GM23248 (cell line): ENCODE measurements around the gene SUN1. TPM values are rescaled to one million over a fixed set of nuclear protein-coding genes. Genes with fewer than 3 reads are reported as not detected.

Experiments used
- DNase-seq: peaks from one replicate; pipeline ENCODE4 v3.0.0-alpha.2; 2015
- H2AFZ ChIP-seq: fragments of 200-600 bp; sonication (generic); 2 replicates; pipeline ENCODE4 v1.6.1; 2016; ENCODE audit warnings: antibody characterized with exemption
- H3F3A ChIP-seq: fragments of 200-600 bp; sonication (generic); 2 replicates; pipeline ENCODE4 v1.6.1; 2016; ENCODE audit warnings: mild to moderate bottlenecking, antibody characterized with exemption, mixed run types; ENCODE audit not compliant: insufficient read depth
- H3K27ac ChIP-seq: fragments of 200-600 bp; sonication (generic); 2 replicates; pipeline ENCODE4 v1.5.1; 2016; ENCODE audit warnings: mild to moderate bottlenecking
- H3K27me3 ChIP-seq: fragments of 200-600 bp; sonication (generic); replicated peaks from 2 replicates; pipeline ENCODE4 v1.6.1; 2016; ENCODE audit warnings: mild to moderate bottlenecking; ENCODE audit not compliant: insufficient read depth
- H3K36me3 ChIP-seq: fragments of 200-600 bp; sonication (generic); 2 replicates; pipeline ENCODE4 v1.6.1; 2016; ENCODE audit warnings: low read depth, mild to moderate bottlenecking
- H3K4me1 ChIP-seq: fragments of 200-600 bp; sonication (generic); 2 replicates; pipeline ENCODE4 v1.6.1; 2016; ENCODE audit warnings: mild to moderate bottlenecking; ENCODE audit not compliant: insufficient read depth
- H3K4me2 ChIP-seq: fragments of 200-600 bp; sonication (generic); one replicate; pipeline ENCODE4 v1.6.1; 2016; ENCODE audit warnings: mild to moderate bottlenecking; ENCODE audit not compliant: unreplicated experiment
- H3K4me3 ChIP-seq: fragments of 200-600 bp; sonication (generic); 2 replicates; pipeline ENCODE4 v1.5.1; 2016; ENCODE audit warnings: mild to moderate bottlenecking
- H3K79me2 ChIP-seq: fragments of 200-600 bp; sonication (generic); 2 replicates; pipeline ENCODE4 v1.6.1; 2016; ENCODE audit warnings: mild to moderate bottlenecking; ENCODE audit not compliant: insufficient read depth
- H3K9ac ChIP-seq: fragments of 200-600 bp; sonication (generic); 2 replicates; pipeline ENCODE4 v1.6.1; 2016; ENCODE audit warnings: mild to moderate bottlenecking
- H3K9me2 ChIP-seq: fragments of 200-600 bp; sonication (generic); 2 replicates; pipeline ENCODE4 v1.6.1; 2016; ENCODE audit warnings: mixed run types, mild to moderate bottlenecking, moderate library complexity; ENCODE audit not compliant: insufficient read depth
- H3K9me3 ChIP-seq: fragments of 200-600 bp; sonication (generic); one replicate; pipeline ENCODE4 v1.6.1; 2017; ENCODE audit warnings: low read depth
- H4K20me1 ChIP-seq: fragments of 200-600 bp; sonication (generic); 2 replicates; pipeline ENCODE4 v1.6.0; 2016; ENCODE audit not compliant: insufficient read depth
- EZH2 ChIP-seq: fragments of 200-600 bp; sonication (generic); IDR thresholded peaks from 2 replicates; pipeline ENCODE4 v1.6.1; 2018; ENCODE audit warnings: antibody characterized with exemption, mild to moderate bottlenecking; ENCODE audit not compliant: insufficient read depth, poor library complexity, severe bottlenecking
- EZH2phosphoT487 ChIP-seq: fragments of 200-600 bp; sonication (generic); IDR thresholded peaks from 2 replicates; pipeline ENCODE4 v1.6.1; 2018; ENCODE audit warnings: antibody characterized with exemption, moderate library complexity, mild to moderate bottlenecking, low read depth; ENCODE audit not compliant: insufficient read depth
- WGBS, 2 experiments: methylation state at CpG; one replicate each; pipeline ENCODE4 v1.1.6; 2015 to 2017; ENCODE audit warnings: low lambda C conversion rate in 2 of 2, low coverage in 1 of 2; ENCODE audit errors: missing lambda C conversion rate in 2 of 2; 5-methylcytosine and 5-hydroxymethylcytosine counted together
- in situ Hi-C: fragments of 300-500 bp; cut with MboI; formaldehyde crosslinking; loops from 2 replicates; pipeline ENCODE4 v1.15.0; 2020
- polyA plus RNA-seq: library from polyadenylated mRNA; unstranded; fragments of >200 nt; fragmentation: Nextera tagmentation; extraction: Ambion mirVana; gene quantifications from 2 replicates; pipeline ENCODE4 v1.2.1, GENCODE V29; 2016
- total RNA-seq: library from RNA; depleted of rRNA; stranded (reverse); fragments of >200 nt; shearing (Covaris generic); gene quantifications from 2 replicates; pipeline ENCODE4 v1.2.3, GENCODE V29; 2014

SUN1 gene
- total and polyA plus RNA-seq, 2 experiments from 2014 or later = 74.0 to 104 TPM

- peak; percentile 97 for DNase-seq
- 1% methylated on average over 61 to 106 of the region's 129 CpGs for WGBS, 2 experiments
- peaks cover 43% of the 10 kb centered on the region for H3K79me2 ChIP-seq
- peak within 1 kb of the TSS; percentile 56 for H3K27ac ChIP-seq
- no peaks in the 10 kb centered on the region for H3K27me3 ChIP-seq
- H3K36me3 ChIP-seq = peaks cover 18% of the 10 kb centered on the region; the same call in 1 of the 2 replicates
- H3F3A ChIP-seq = peaks cover 12% of the 10 kb centered on the region
- no peaks in the 10 kb centered on the region for H3K9me2 ChIP-seq
- no peak for TF ChIP-seq EZH2phosphoT487
- H2AFZ ChIP-seq = peak within 1 kb of the TSS; percentile 46; the same call in 1 of the 2 replicates
- H3K9me3 ChIP-seq = no peaks in the 10 kb centered on the region
- H4K20me1 ChIP-seq = 0 out of 2 replicates have a peak, but pooled peaks cover 5% of the 10 kb centered on the region
- peak within 1 kb of the TSS; percentile 83 for H3K9ac ChIP-seq
- H3K4me3 ChIP-seq = peak within 1 kb of the TSS; percentile 79
- in situ Hi-C loops = no loop called here
- peaks cover 15% of the 10 kb centered on the region for H3K4me1 ChIP-seq
- peak within 1 kb of the TSS; percentile 71 for H3K4me2 ChIP-seq
These were observed 44.0 kb downstream of the SUN1 start, which contains the start of gene GET4 for GRCh38 chr7:876077-876971. Gene GET4, plus strand, starts transcription at chr7:876554. Its CDS starts 92 bp downstream, at chr7:876646.

GRCh38 chr7:876972-877311 lies 44.7 kb downstream of the SUN1 start:
- Histone ChIP-seq H3K27ac (peak overlapping the region; percentile 45), H3K79me2 (peaks cover 49% of the 10 kb centered on the region), H3K9me3 (no peaks in the 10 kb centered on the region), H3K27me3 (no peaks in the 10 kb centered on the region), H3K4me1 (peaks cover 15% of the 10 kb centered on the region), H2AFZ (peak overlapping the region; percentile 46; the same call in 1 of the 2 replicates), H3K4me2 (peak overlapping the region; percentile 71), H3K4me3 (peak overlapping the region; percentile 79), H3K9me2 (no peaks in the 10 kb centered on the region), H4K20me1 (0 out of 2 replicates have a peak, but pooled peaks cover 5% of the 10 kb centered on the region), H3K36me3 (peaks cover 18% of the 10 kb centered on the region; the same call in 1 of the 2 replicates), H3F3A (peaks cover 12% of the 10 kb centered on the region), H3K9ac (peak overlapping the region; percentile 83)
- in situ Hi-C loops = no loop called here
- TF ChIP-seq EZH2 = no peak
- TF ChIP-seq EZH2phosphoT487 = no peak
- WGBS, 2 experiments = 2% methylated on average over 26 of the region's 26 CpGs; no CpG with 5 or more reads in 1 of the 2 experiments
- peak; percentile 57 for DNase-seq

GRCh38 chr7:877312-878232 lies 45.3 kb downstream of the SUN1 start:
- Histone ChIP-seq H3F3A (peaks cover 12% of the 10 kb centered on the region), H3K27me3 (no peaks in the 10 kb centered on the region), H3K79me2 (peaks cover 55% of the 10 kb centered on the region), H3K4me2 (peak overlapping the region; percentile 71), H3K9me3 (no peaks in the 10 kb centered on the region), H2AFZ (peak overlapping the region; percentile 46; the same call in 1 of the 2 replicates), H3K27ac (no peak overlapping the region; the same call in 1 of the 2 replicates), H3K9ac (peak overlapping the region; percentile 83), H3K4me1 (peaks cover 15% of the 10 kb centered on the region), H3K9me2 (no peaks in the 10 kb centered on the region), H4K20me1 (0 out of 2 replicates have a peak, but pooled peaks cover 5% of the 10 kb centered on the region), H3K36me3 (peaks cover 15% of the 10 kb centered on the region; the same call in 1 of the 2 replicates), H3K4me3 (peak overlapping the region; percentile 79)
- peak; percentile 30 for DNase-seq
- in situ Hi-C loops = no loop called here
- WGBS, 2 experiments = 15 to 22% methylated on average over 22 to 47 of the region's 47 CpGs
- TF ChIP-seq EZH2phosphoT487 = no peak

GRCh38 chr7:879093-879492 lies 46.8 kb downstream of the SUN1 start:
- in situ Hi-C loops = no loop called here
- H3K79me2 ChIP-seq = peaks cover 71% of the 10 kb centered on the region

More at GRCh38 chr7:879093-879492, 46.8 kb downstream of the SUN1 start:
- Histone ChIP-seq H3K4me3 (no peak overlapping the region), H3K36me3 (peaks cover 3% of the 10 kb centered on the region; the same call in 1 of the 2 replicates), H2AFZ (no peak overlapping the region), H3K27ac (no peak overlapping the region), H3K27me3 (no peaks in the 10 kb centered on the region), H3K9me3 (no peaks in the 10 kb centered on the region), H3K9me2 (no peaks in the 10 kb centered on the region), H3K9ac (no peak overlapping the region), H4K20me1 (0 out of 2 replicates have a peak, but pooled peaks cover 5% of the 10 kb centered on the region), H3K4me1 (peaks cover 8% of the 10 kb centered on the region), H3F3A (peaks cover 8% of the 10 kb centered on the region; the same call in 1 of the 2 replicates), H3K4me2 (no peak overlapping the region)
- no peak for DNase-seq
- 85 to 89% methylated on average over 15 of the region's 15 CpGs for WGBS, 2 experiments
- TF ChIP-seq EZH2phosphoT487 (no peak), EZH2 (no peak)
